ENCODE results near the gene MYO18B. TPM values are rescaled to one million over a fixed set of nuclear protein-coding genes. Genes with fewer than 3 reads are reported as not detected.

The MYO18B gene
- total RNA-seq, 1 experiment from 2014 or later: 0.05 TPM

DNA sequence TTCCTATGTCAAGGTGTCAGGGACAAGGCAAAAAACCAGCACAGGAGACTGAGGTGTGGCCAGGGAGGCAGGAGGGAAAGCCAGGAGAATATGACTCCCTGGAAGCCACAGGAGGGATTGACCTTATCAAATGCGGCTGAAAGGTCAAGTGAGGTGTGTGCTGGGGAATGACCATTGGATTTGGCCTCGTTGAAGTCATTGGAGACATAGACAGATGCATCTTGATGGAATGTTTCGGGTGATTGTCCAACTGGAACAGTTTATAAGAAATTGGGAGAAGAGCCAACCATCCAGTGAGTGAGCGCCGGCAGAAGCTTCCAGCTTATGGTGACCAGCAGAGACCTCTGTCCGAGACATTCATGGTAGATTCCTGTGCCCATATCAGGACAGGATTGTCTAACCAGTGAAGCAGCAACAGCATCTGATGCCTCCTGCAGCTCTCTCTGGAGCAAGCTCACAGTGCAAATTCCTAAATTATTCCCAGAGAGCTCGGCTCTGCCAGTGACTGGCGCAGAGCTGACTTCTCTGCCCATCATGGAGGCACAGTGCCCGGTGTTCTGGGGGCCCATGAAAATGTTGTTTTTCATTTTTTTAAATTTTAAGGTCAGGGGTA lies 95.4 kb downstream of the MYO18B start:
- H3K4me3 ChIP-seq (replicated peaks in 1 of 2; ENCODE audit: low read depth in 1 of 2, low read length in 2 of 2): no peak overlapping the region
- ATAC-seq: no peak
- no peaks in the 10 kb centered on the region for H3K9me2 ChIP-seq (ENCODE audit: insufficient read depth)
- RAD21 ChIA-PET (ENCODE audit: low non-redundant PET in 1 of 2, low total read pairs in 2 of 2, uncharacterized antibody in 2 of 2, unreplicated experiment in 2 of 2): no interaction called here
- intact Hi-C loops (cut with micrococcal nuclease): no loop called here
- no peaks in the 10 kb centered on the region for H3K36me3 ChIP-seq (ENCODE audit: control insufficient read depth in 1 of 2, insufficient read depth in 2 of 2, low read length in 2 of 2)
- no peaks in the 10 kb centered on the region for H3K9me3 ChIP-seq (ENCODE audit: control insufficient read depth in 1 of 2, insufficient read depth in 1 of 2, low read depth in 1 of 2, low read length in 2 of 2)
- no peaks in the 10 kb centered on the region for H3K4me1 ChIP-seq (ENCODE audit: control insufficient read depth in 1 of 2, insufficient read depth in 2 of 2, low read length in 2 of 2)
- CTCF ChIA-PET: no interaction called here
- no peak for DNase-seq (ENCODE audit: low read depth, low spot score)
- no peak overlapping the region for H3K27ac ChIP-seq (ENCODE audit: low read depth, low read length)
- H4K20me1 ChIP-seq (ENCODE audit: insufficient read depth): no peaks in the 10 kb centered on the region
- no peak overlapping the region for H3K9ac ChIP-seq (ENCODE audit: low read length)
- no peak for TF ChIP-seq TCF7L2 (IDR thresholded peaks at IDR 0.05; ENCODE audit: borderline replicate concordance, extremely low read depth, insufficient read depth, insufficient read length)
- no peak for TF ChIP-seq ELF1 (IDR thresholded peaks at IDR 0.05; ENCODE audit: borderline replicate concordance, low read depth)
- TF ChIP-seq, protein P1, sequence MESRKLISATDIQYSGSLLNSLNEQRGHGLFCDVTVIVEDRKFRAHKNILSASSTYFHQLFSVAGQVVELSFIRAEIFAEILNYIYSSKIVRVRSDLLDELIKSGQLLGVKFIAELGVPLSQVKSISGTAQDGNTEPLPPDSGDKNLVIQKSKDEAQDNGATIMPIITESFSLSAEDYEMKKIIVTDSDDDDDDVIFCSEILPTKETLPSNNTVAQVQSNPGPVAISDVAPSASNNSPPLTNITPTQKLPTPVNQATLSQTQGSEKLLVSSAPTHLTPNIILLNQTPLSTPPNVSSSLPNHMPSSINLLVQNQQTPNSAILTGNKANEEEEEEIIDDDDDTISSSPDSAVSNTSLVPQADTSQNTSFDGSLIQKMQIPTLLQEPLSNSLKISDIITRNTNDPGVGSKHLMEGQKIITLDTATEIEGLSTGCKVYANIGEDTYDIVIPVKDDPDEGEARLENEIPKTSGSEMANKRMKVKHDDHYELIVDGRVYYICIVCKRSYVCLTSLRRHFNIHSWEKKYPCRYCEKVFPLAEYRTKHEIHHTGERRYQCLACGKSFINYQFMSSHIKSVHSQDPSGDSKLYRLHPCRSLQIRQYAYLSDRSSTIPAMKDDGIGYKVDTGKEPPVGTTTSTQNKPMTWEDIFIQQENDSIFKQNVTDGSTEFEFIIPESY (IDR thresholded peaks at IDR 0.05; ENCODE audit: extremely low read depth, insufficient replicate concordance, low read length): no peak
- no peak for TF ChIP-seq ZNF274 (IDR thresholded peaks at IDR 0.05; ENCODE audit: low read depth, low read length)
- TF ChIP-seq CBX3 (IDR thresholded peaks at IDR 0.05; ENCODE audit: low read depth): no peak
- TF ChIP-seq, protein P2, sequence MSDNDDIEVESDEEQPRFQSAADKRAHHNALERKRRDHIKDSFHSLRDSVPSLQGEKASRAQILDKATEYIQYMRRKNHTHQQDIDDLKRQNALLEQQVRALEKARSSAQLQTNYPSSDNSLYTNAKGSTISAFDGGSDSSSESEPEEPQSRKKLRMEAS (IDR thresholded peaks at IDR 0.05): no peak
- TF ChIP-seq JUND (IDR thresholded peaks at IDR 0.05): no peak
- TF ChIP-seq YY1 (IDR thresholded peaks at IDR 0.05; ENCODE audit: extremely low read depth, insufficient replicate concordance, low read depth, low read length): no peak
- no peak for TF ChIP-seq RAD21 (IDR thresholded peaks at IDR 0.05; ENCODE audit: low read depth)
- TF ChIP-seq, protein P3, sequence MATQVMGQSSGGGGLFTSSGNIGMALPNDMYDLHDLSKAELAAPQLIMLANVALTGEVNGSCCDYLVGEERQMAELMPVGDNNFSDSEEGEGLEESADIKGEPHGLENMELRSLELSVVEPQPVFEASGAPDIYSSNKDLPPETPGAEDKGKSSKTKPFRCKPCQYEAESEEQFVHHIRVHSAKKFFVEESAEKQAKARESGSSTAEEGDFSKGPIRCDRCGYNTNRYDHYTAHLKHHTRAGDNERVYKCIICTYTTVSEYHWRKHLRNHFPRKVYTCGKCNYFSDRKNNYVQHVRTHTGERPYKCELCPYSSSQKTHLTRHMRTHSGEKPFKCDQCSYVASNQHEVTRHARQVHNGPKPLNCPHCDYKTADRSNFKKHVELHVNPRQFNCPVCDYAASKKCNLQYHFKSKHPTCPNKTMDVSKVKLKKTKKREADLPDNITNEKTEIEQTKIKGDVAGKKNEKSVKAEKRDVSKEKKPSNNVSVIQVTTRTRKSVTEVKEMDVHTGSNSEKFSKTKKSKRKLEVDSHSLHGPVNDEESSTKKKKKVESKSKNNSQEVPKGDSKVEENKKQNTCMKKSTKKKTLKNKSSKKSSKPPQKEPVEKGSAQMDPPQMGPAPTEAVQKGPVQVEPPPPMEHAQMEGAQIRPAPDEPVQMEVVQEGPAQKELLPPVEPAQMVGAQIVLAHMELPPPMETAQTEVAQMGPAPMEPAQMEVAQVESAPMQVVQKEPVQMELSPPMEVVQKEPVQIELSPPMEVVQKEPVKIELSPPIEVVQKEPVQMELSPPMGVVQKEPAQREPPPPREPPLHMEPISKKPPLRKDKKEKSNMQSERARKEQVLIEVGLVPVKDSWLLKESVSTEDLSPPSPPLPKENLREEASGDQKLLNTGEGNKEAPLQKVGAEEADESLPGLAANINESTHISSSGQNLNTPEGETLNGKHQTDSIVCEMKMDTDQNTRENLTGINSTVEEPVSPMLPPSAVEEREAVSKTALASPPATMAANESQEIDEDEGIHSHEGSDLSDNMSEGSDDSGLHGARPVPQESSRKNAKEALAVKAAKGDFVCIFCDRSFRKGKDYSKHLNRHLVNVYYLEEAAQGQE (IDR thresholded peaks at IDR 0.05; ENCODE audit: low read depth): no peak
- TF ChIP-seq, protein P4, sequence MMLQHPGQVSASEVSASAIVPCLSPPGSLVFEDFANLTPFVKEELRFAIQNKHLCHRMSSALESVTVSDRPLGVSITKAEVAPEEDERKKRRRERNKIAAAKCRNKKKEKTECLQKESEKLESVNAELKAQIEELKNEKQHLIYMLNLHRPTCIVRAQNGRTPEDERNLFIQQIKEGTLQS (IDR thresholded peaks at IDR 0.05): no peak
- TF ChIP-seq CEBPB (IDR thresholded peaks at IDR 0.05; ENCODE audit: low read depth): no peak
- no peak for TF ChIP-seq SP1 (IDR thresholded peaks at IDR 0.05; ENCODE audit: low read depth)
- no peaks in the 10 kb centered on the region for H3K79me2 ChIP-seq (ENCODE audit: insufficient read depth, low read length)
- no peak overlapping the region for H2AFZ ChIP-seq (ENCODE audit: low read depth, low read length, poor library complexity, severe bottlenecking)
- H3K4me2 ChIP-seq (ENCODE audit: low read length): no peak overlapping the region
- POLR2A ChIA-PET: no interaction called here
- peaks cover 10% of the 10 kb centered on the region; the same call in 1 of the 2 replicates for H3K27me3 ChIP-seq (ENCODE audit: insufficient read depth, low read length)
- no TSS peak for BruUV-seq (replicated peaks)
